Hematopoietic multipotent progenitor cell treated with erythropoietin and hydrocortisone succinate and interleukin-3 and kit ligand, for 8 days (in vitro differentiated cells): Measurements from ENCODE around the gene IL1F10.
"Not testable (repeated sequence)": the region's sequence is repeated elsewhere in the genome, so short reads cannot be mapped to it uniquely, and the experiment has no call there.

Experiments used
- DNase-seq: peaks from one replicate; pipeline ENCODE4 v3.0.0-alpha.2; 2015

The IL1F10 gene

DNA sequence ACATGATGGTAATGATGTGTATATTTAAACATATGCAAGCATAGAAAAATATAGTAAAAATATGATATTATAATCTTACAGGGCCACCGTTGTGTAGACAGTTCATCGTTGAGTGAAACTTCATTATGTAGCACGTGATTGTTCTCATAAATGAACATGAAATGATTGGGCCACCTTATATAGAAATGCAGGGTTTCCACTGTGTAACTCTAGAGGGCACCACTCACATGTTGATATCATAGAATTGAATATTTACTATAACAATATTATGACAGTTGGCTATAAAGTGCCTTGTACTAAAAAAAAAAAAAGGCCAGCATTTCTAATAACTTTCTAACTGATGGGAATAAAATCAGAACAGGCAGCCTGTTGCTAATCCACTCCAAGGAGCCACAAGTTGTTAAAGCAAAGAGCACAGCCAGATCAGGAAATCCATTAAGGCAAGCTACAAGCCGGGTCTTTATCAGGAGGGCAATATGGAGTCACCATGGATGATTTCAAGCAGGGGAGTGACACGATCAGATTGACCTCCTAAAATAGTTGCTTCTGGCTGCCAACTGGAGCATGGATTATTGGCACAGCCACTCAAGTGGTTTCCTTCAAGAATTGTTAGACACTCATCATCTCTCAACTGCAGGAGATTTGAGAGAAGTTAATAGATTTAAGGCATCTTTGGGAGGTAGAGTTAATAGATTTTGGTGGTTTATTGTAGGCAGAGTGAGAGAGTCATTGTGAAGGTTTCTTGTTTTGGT, 16.7 kb downstream of the IL1F10 start:
- DNase-seq = peak; percentile 64

- peak; percentile 50 for DNase-seq
Observed at GRCh38 chr2:113085542-113085941, 17.8 kb downstream of the IL1F10 start.

DNA sequence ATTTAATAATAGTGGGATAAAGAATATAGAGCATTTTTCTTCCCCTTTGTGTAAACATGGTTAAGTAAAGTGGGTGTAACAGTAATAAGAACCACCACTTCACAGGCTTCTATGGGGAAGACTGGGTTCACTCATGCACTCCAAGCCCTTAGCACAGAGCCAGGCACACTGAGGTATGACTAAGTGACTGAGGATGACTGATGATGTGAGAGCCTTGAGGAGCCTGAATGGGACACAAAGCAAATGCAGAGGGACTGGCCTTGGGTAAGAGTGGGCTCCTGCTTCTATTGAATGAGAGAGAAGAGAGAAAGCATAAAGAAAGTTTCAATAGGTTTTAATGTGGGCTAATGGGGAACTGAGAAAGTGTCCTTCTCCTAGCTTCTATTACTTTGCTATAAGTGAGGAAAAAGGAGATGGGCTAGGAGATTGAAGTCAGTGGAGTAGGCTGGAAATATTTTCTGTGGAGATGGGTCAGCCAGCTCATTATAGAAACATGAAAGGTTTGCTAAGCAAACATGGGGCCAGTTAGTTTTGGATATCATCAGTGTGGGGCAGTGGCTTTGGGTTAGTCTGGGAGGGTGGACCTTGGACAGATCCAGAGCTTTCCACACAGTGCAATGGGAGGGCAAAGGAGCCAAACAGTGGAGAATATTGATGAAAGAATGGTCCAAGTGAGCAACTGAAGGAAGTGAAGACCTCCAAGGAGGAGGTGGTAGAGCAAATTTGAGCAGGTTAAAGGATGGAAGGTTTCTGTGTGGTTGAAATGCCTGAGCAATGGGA, 20.6 kb downstream of the IL1F10 start:
- no peak for DNase-seq

GRCh38 chr2:113089916-113090315, 22.1 kb downstream of the IL1F10 start:
- DNase-seq = no peak

GRCh38 chr2:113091231-113091896, 23.6 kb downstream of the IL1F10 start:
- DNase-seq = no peak

GRCh38 chr2:113092864-113093612, 25.3 kb downstream of the IL1F10 start:
- DNase-seq = no peak

- DNase-seq = no peak
Observed at GRCh38 chr2:113093613-113093977, 25.8 kb downstream of the IL1F10 start.

- DNase-seq = not testable (repeated sequence)
Observed at GRCh38 chr2:113096306-113096705, 28.5 kb downstream of the IL1F10 start.

DNA sequence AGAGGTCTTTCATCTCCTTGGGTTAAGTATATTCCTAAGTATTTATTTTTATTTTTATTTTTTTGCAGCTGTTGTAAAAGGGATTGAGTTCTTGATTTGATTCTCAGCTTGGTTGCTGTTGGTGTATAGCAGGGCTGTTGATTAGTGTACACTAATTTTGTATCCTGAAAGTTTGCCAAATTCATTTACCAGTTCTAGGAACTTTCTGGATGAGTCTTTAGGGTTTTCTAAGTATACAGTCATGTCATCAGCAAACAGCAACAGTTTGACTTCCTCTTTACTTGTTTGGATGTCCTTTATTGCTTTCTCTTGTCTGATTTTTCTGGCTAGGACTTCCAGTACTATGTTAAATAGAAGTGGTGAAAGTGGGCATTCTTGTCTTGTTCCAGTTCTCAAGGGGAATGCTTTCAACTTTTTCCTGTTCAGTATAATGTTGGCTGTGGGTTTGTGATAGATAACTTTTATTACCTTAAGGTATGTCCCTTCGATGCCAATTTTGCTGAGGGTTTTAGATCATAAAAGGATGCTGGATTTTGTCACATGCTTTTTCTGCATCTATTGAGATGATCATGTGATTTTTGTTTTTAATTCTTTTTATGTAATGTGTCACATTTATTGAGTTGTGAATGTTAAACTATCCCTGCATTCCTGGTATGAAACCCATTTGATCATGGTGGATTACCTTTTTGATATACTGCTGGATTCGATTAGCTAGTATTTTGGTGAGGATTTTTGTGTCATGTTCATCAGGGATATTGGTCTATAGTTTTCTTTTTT, 29.3 kb downstream of the IL1F10 start:
- not testable (repeated sequence) for DNase-seq

GRCh38 chr2:113098041-113098440, 30.3 kb downstream of the IL1F10 start:
- DNase-seq = no peak

DNA sequence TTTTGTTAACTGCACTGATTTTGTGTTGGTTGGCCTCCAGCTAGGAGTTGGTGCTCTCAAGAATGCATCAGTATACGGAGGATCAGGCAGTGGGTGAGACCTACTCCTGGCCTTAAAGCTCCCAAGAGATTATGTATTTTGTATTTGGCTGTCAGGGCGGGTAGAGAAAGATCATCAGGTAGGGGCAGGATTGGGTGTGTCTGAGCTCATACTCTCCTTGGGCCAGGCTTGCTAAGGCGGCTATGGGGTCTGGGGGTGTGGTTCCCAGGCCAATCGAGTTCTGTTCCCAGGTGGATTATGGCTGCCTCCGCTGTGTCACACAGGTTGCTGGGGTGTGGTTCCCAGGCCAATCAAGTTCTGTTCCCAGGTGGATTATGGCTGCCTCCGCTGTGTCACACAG, 30.8 kb downstream of the IL1F10 start:
- no peak for DNase-seq

DNA sequence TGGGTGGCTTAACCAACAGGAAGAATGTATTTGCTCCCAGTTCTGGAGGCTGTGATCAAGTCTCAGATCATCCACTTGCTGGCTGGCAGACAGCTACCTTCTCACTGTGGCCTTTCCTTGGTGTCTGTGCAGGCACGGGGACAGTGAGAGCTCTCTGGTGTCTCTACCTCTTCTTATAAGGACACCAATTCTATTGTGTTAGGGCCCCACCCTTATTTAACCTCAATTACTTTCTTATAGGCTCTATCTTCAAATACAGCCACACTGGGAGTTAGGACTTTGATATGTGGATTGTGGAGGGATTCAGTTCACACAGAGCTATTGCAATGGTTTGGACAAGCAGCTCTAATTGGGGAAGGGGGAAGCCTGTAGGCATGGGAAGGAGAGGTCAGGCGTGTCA, 34.4 kb downstream of the IL1F10 start:
- no peak for DNase-seq

DNA sequence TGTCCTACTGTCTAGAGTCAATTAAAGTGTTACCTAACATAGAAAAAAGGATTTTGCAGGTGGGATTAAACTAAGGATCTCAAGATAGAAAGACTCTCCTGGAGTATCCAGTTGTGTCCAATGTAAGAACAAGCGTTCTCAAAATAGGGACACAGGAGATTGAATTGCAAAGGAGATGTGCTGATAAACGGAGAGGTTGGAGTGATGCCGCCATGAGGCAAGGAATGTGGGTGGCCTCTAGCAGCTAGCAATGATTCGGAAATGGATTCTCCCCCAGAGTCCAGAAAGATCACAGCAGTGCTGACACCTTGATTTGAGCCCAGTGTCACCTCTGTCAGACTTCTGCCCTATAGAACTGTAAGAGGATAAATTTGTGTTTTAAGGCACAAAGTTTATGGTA, 35.5 kb downstream of the IL1F10 start:
- DNase-seq = no peak

DNA sequence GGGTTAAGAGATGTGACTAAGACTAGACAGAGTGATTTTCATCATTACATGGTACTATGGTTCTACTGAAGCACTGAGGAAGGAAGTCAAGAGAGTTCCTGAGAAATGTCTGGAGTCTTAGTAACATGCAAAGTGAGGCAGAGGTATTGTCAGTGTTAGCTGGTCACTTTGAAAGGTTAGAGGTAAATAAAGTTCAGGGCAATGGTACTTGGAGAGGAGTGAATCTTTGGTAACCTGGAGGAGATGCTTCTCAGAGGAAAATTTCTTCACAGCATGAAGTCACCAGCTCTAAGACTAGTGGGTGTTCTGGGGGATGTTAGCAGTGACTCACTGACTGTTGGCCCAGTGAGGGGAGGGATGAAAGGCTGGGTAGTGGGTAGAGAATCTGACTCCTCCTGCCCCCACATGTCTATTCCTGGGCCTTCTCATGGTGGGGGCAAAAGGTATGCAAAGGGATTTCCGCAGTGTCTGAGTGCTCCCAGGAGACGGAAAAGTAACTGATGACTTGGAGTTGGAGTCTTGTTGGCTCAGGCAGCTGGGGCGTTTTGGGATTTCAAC, 36.4 kb downstream of the IL1F10 start:
- no peak for DNase-seq

DNA sequence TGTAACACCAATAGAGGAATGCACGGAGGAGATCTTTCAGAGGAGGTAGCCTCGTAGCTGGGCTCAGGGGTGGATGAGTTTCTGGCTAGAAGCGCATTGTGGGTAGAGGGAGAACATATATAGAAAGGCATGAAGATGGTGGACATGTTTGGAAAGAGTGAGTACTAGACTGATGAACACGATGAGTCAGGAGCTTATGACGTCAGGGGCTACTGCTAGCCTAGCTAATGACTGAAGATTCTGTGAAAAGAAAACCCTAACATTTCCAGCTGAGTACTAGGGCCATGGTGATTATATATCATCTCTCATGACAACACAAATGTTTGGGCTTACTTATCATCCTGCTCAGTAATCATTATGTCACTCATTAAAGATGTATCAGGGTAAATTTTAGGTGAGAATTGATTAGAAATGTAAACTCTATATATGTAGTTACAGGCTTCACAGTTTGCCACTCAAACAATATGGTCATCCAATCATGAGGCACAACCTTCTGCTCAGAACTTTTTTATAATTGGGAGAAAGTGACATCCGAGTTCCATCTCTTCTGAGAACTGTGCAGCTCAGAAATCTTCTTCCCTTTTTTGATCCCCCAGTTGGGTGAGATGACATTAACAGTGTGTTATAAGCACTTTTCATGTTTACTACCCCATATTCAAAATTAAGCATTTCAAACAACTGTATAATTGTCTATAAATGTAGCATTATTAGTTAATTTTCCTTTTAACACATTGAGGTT, 37.4 kb downstream of the IL1F10 start:
- no peak for DNase-seq

GRCh38 chr2:113111121-113111520, 43.4 kb downstream of the IL1F10 start:
- DNase-seq = no peak

DNA sequence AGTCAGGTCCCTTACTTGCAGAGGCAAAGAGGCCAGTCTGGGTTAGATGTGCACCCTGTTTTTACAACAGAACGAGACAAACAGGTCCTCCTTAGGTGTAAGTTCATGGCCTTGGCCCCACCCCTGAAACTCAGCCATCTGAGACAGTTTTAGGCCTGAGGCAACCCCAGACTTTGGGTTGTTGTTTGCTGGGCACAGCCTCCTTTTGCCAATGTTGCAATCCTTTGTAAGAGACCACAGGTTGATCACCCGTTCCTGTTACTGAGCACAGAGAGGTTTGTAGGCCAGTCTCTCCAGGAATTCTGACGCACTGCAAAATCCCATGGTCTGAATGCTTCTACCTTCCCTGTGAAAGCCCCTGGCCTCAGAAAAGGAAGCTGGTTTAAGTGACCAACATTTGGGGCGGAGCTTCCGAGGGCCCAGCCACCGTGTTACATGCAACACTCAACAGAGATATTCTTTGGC, 44.1 kb downstream of the IL1F10 start:
- DNase-seq = no peak

GRCh38 chr2:113112441-113112840, 44.7 kb downstream of the IL1F10 start:
- DNase-seq = no peak

DNA sequence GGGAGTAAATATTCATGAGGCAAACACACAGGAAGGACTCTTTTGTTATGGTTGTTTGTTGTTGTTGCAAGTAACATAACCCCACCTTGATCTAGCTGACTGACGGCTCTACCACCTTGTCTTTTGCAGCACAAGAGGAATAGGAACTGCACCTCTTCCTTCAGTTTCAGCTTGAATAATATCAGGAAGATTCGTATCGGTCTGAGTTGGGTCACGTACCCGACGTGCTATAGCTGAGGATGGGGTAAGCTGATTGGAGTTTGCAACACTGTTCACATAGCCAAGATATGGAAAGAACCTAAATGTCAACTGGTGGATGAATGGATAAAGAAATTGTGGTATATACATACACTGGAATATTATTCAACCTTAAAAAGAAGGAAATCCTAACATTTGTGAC, 45.1 kb downstream of the IL1F10 start:
- DNase-seq = no peak

GRCh38 chr2:113113807-113114206, 46.0 kb downstream of the IL1F10 start:
- DNase-seq = no peak
